Mesodermal cell (in vitro differentiated cells): ENCODE measurements around the gene STON2.

ENCODE experiments used
- H3K27ac ChIP-seq: 2 replicates; pipeline ENCODE4 v1.7.0; 2013; ENCODE audit warnings: mild to moderate bottlenecking, low read depth, low read length, moderate library complexity; ENCODE audit not compliant: severe bottlenecking
- H3K36me3 ChIP-seq: 2 replicates; pipeline ENCODE4 v1.7.1; 2013; ENCODE audit warnings: mild to moderate bottlenecking, low read length, moderate library complexity; ENCODE audit not compliant: control insufficient read depth, insufficient read depth
- H3K4me1 ChIP-seq: one replicate; pipeline ENCODE4 v1.7.1; 2013; ENCODE audit warnings: mild to moderate bottlenecking, low read length; ENCODE audit not compliant: insufficient read depth, control insufficient read depth, poor library complexity, severe bottlenecking
- H3K4me3 ChIP-seq: 2 replicates; pipeline ENCODE4 v1.7.0; 2013; ENCODE audit warnings: low read length, control low read depth, mild to moderate bottlenecking; ENCODE audit not compliant: insufficient read depth, poor library complexity, severe bottlenecking; ENCODE audit errors: extremely low read depth
- H3K9me3 ChIP-seq: 2 replicates; pipeline ENCODE4 v1.7.1; 2013; ENCODE audit warnings: mild to moderate bottlenecking, low read length, moderate library complexity; ENCODE audit not compliant: control insufficient read depth
- WGBS, 2 experiments: methylation state at CpG; one replicate each; pipeline ENCODE4 v1.1.5; 2013; ENCODE audit warnings: missing lambda C conversion rate in 2 of 2; ENCODE audit not compliant: insufficient coverage in 2 of 2; 5-methylcytosine and 5-hydroxymethylcytosine counted together

The STON2 gene

DNA sequence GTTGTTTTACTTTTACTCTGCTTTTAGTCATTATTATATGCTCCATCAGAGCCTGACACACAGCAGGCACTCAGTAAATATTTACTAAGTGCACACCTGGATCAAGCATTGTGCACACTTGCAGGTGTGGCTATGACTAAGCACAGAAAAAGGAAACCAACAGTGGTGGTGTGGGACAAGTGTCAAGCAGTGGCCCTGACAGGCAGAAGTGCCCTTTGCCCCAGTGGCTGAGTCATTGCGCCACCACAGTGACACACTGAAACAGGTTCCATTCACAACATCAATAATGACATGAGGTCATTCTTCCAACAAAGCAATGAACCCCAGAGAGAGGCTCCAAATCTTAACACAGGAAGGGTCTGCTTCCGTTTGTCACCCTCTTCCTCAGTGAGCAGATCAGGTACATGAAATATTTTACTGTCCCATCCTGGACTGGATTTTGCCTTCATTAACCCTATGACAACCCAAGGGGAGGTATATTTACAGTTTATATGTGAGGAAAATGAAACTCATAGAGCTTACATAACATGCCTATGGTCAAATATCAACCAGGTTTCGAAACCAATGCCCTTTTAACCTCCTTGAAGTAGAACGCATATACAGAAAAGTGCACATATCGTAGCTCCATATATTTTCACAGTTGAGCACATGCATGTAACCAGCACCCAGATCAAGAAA, 96.7 kb downstream of the STON2 start:
- H3K27ac ChIP-seq: peak overlapping the region; percentile 26
- no peaks in the 10 kb centered on the region for H3K9me3 ChIP-seq
- no peak overlapping the region for H3K4me3 ChIP-seq
- H3K36me3 ChIP-seq: no peaks in the 10 kb centered on the region
- WGBS, 2 experiments: 91 to 100% methylated on average over 2 to 5 of the region's 5 CpGs
- peaks cover 5% of the 10 kb centered on the region for H3K4me1 ChIP-seq

DNA sequence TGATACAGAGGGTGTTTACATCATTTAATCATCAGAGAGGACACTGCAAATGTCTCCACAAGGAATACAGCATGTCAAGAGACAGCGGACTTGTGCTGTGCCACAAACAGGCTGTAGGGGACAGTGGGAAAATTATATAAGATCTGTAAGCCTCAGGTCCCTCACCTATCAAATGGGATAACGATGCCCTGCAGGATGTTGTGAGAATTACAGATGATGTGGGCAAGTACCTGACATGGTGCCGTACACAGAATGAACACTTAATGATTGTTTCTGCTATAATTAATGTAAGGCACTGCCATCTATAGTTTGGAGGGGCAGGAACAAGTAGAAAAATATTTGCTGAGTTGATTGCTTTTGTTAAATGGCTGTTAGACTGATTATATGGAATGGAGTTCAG, 97.5 kb downstream of the STON2 start:
- Histone ChIP-seq H3K27ac (peak overlapping the region; percentile 6), H3K4me3 (no peak overlapping the region), H3K9me3 (no peaks in the 10 kb centered on the region), H3K36me3 (no peaks in the 10 kb centered on the region), H3K4me1 (peaks cover 10% of the 10 kb centered on the region)
- WGBS, 2 experiments: 96 to 100% methylated on average over 1 to 3 of the region's 3 CpGs

DNA sequence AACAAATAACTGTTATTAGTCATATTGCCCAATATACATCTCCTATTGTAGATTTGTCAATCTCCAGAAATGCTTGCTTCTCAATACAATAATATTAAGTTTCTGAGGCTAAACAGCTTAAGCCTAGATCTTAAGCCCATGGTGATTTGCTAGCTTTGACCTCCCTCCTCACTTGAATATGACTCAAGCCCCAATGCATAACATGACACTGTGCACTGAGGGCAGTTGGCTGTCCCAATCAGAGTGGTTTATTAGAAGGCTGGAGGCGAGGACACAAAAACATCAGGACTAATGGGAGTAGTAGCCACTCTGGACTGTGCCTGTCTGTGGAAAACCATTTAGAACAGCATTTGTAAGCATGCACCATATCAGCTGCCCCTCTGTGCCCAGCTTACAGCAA, 98.3 kb downstream of the STON2 start:
- peaks cover 11% of the 10 kb centered on the region for H3K4me1 ChIP-seq
- no peak overlapping the region for H3K27ac ChIP-seq
- no peaks in the 10 kb centered on the region for H3K36me3 ChIP-seq
- no peak overlapping the region for H3K4me3 ChIP-seq
- no peaks in the 10 kb centered on the region for H3K9me3 ChIP-seq
- WGBS, 2 experiments: 100% methylated on average over 1 of the region's 1 CpG

DNA sequence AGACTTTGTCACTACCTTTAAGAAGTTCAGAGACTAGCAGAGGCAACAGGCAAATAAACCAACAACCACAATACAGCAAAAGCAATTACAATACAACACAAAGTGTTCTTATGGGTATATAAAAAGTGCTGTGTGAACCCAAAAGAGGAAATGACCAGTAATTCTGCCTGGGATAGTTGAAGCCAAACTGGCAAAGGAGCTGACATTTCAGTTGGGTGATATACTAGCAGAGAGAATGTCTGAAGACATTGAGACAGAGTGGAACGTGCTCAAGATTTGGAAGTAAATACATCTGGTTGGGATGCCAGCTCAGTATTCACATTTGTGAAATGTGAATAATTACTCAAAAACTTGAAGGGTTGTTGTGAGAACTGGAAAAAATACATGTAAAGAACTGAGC, 98.8 kb downstream of the STON2 start:
- Histone ChIP-seq H3K4me1 (peaks cover 15% of the 10 kb centered on the region), H3K9me3 (no peaks in the 10 kb centered on the region), H3K36me3 (no peaks in the 10 kb centered on the region), H3K27ac (no peak overlapping the region), H3K4me3 (no peak overlapping the region)
- 87 to 88% methylated on average over 1 of the region's 1 CpG for WGBS, 2 experiments

DNA sequence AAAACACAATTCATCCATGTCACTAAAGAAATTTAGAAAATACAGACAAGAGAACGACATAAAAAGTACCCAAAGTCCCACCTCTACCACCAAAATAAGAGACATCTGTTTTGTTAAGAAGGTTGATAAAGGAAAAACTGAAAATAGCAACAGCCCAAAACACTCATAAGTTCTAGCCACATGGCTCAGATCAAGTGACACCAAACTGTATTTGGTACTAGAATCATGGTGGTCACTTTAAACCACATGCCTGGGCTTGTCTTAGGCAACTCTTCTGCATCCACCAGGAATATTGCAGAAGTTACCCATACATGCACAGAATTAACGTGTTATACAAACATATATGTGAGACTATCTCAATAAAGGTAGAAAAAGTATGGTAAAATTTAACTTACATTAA, 101.2 kb downstream of the STON2 start:
- H3K9me3 ChIP-seq: no peaks in the 10 kb centered on the region
- H3K36me3 ChIP-seq: no peaks in the 10 kb centered on the region
- WGBS, 2 experiments: no CpG with 5 or more reads among the region's 2 CpGs
- no peak overlapping the region for H3K4me3 ChIP-seq
- no peak overlapping the region for H3K27ac ChIP-seq
- H3K4me1 ChIP-seq: peaks cover 16% of the 10 kb centered on the region

DNA sequence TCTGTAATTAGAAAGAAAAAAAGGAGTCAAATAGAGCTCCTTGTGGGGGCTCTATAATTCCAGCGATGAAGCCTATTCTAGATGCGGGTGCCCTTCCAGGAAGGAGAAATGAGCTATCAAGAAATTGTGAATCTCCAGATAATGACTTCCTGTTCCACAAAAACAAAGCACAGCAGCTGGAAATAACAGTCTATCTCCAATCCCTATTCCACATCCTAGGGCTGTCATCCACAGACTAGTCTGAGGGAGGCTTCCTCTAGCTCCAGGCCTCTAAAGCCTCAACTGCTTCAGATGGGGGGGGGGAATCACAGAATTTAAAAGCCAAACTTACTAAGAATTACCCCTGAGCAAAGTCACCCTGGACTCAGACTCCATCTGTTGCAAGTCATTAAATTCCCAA, 102.0 kb downstream of the STON2 start:
- H3K27ac ChIP-seq: no peak overlapping the region

DNA sequence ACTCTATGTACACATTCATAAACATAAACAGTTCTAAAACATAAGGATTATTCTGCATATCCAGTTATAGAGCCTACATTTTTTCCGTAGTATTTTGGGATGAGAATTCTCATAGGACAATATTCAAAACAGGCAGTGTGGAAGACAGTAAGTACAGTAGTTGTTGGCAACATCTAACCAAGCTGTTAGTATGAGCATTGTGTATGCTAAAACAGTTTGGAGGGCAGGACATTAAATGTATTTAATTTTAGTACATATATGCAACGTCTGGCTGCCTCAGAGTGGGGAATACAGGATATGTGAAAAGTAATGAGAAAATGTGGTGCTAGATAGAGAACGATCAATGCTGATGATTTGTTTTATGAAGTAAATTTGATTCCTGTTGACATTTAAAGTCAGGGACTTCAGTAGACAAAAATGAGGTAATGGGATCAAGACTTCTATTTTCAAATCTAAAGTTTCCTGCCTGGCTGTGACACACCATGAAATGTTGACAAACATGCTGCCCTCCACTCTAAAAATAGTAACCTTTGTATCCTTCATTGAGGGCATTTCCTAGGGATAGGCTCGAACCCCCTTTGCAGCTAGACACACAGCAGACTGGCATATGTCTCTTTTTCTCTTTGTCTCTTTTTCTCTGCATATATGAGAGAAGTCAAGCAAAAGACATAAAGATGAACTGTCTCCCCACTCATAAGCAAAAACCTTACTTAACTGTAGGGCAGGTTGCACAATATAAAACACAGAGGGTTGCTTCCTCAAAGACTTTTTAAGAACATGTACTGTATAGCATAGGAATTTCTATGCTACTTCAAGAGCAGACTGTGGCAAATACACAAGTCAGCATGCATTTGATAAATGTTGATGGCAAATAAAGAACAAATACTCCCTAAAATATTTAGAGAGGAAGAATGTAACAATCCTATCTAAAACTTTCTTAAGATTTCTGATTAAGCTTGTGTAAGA, 103.9 kb downstream of the STON2 start:
- Histone ChIP-seq H3K27ac (peak overlapping the region; percentile 33), H3K36me3 (no peaks in the 10 kb centered on the region), H3K4me1 (peaks cover 14% of the 10 kb centered on the region), H3K9me3 (no peaks in the 10 kb centered on the region), H3K4me3 (no peak overlapping the region)
- WGBS, 2 experiments: 93 to 95% methylated on average over 3 of the region's 4 CpGs

More for the DNA sequence above, 102.0 kb downstream of the STON2 start:
- WGBS, 2 experiments: 100% methylated on average over 2 of the region's 2 CpGs; no CpG with 5 or more reads in 1 of the 2 experiments
- Histone ChIP-seq H3K36me3 (no peaks in the 10 kb centered on the region), H3K4me1 (peaks cover 14% of the 10 kb centered on the region), H3K9me3 (no peaks in the 10 kb centered on the region), H3K4me3 (no peak overlapping the region)

DNA sequence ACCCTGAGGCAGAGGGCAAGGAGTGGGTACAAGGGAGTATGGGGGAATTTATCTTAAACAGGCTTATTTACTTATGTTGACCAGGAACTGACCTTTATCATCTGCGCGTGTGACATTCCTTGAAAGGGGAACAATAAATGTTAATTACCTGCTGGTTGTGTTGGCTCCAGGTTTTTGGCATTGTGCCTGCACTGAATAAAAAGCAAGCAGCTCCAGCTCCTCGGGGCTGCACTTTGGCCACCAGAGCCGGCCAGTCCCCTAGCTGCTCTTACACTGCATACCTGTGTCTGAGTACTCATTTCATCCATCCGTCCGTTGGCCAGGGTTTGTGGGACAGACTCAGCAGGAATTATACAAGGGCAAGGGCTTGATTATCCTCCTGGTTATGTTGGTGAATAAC, 110.6 kb downstream of the STON2 start:
- 85 to 88% methylated on average over 6 of the region's 6 CpGs for WGBS, 2 experiments
- Histone ChIP-seq H3K9me3 (peaks cover 4% of the 10 kb centered on the region), H3K4me1 (no peaks in the 10 kb centered on the region), H3K36me3 (no peaks in the 10 kb centered on the region), H3K27ac (no peak overlapping the region), H3K4me3 (no peak overlapping the region)

DNA sequence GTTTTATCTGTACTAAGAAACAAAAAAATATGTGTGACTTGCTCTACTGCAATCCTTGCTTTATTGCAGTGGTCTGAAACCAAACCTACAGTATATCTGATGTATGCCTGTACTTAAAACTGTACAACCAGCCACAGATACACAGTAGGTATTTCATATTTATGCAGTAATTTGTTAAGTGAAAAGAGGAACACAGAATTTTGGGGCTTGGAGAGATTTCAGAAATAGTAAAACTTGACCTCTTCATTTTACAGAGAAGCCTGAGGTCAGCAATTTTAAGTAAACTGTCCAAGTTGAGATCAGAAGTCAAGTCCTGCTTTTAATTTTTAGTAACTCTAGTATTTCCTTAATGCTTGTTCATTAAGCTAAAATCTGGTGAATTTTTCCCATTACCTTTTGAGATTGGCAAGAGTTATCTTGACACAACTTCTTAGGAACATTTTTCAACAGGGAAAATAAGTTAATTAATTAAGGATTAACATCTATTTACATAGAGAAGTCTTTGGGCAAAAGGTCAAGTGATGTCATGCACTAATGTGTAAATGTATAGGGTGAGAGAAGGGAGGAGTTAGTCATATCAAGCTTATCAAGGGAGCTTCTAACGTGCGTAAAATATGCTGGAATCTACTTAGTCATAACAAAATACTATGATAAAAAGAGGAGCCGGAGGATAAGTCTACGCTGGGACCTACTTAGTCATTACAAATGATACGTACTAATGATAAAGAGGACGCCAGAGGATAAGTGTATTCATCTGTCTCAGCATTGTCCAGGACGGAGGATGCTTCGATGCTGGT, 113.4 kb downstream of the STON2 start:
- WGBS, 2 experiments: 100% methylated on average over 1 to 2 of the region's 8 CpGs
- Histone ChIP-seq H3K9me3 (peaks cover 4% of the 10 kb centered on the region), H3K36me3 (no peaks in the 10 kb centered on the region)

DNA sequence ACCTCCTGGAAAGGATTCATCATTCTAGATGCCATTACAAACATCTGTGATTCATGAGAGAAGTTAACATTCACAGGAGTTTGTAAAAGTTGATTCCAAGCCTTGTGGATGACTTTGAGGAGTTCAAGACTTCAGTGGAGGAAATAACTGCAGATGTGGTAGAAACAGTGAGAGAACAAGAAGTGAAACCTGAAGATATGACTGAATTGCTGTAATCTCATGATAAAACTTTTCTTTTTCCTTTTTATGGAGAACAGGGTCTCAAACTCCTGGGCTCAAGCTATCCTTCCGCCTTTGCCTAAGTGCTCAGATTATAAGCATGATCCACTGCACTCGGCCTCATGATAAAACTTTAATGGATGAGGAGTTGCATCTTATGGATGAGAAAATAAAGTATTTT, 114.9 kb downstream of the STON2 start:
- Histone ChIP-seq H3K4me1 (no peaks in the 10 kb centered on the region), H3K27ac (no peak overlapping the region), H3K9me3 (peaks cover 4% of the 10 kb centered on the region), H3K4me3 (no peak overlapping the region), H3K36me3 (no peaks in the 10 kb centered on the region)
- 83 to 90% methylated on average over 1 to 2 of the region's 2 CpGs for WGBS, 2 experiments

More for the DNA sequence above, 113.4 kb downstream of the STON2 start:
- H3K4me3 ChIP-seq: no peak overlapping the region
- H3K27ac ChIP-seq: no peak overlapping the region
- no peaks in the 10 kb centered on the region for H3K4me1 ChIP-seq
